K562 (cell line): ENCODE measurements around the gene CIB1. TPM values are rescaled to one million over a fixed set of nuclear protein-coding genes. Genes with fewer than 3 reads are reported as not detected.

Source experiments
- ATAC-seq: fragments of 200-7000 bp; cut with Tn5 transposase; 3 replicates; pipeline ENCODE4 v1.9.1; 2020; ENCODE audit warnings: moderate library complexity
- BruUV-seq: library from RNA; stranded (reverse); fragments of 400-500 nt; replicated peaks from 2 replicates; lab custom pipeline; 2021; lab: Mats Ljungman, UMichigan
- CTCF ChIA-PET: fragments of 300-600 bp; formaldehyde crosslinking; extraction: SDS; loops from one replicate; lab custom pipeline; 2021; ENCODE audit warnings: low intra/inter-chr PET ratio; lab: Yijun Ruan, JAX
- POLR2A ChIA-PET: fragments of 300-600, 350-650 bp; sonication (Branson Sonifier 250); formaldehyde crosslinking; extraction: SDS; loops from one replicate; lab custom pipeline; 2021; ENCODE audit warnings: antibody characterized with exemption, inconsistent platforms; lab: Yijun Ruan, JAX
- DNase-seq, 4 experiments: peaks; one replicate each; pipeline versions ENCODE4 v3.0.0 to v3.0.0-alpha.2; 2011 to 2018; ENCODE audit warnings: low spot score in 3 of 4, mixed read lengths in 3 of 4; ENCODE audit errors: extremely low read depth in 1 of 4
- FAIRE-seq: peaks from 2 replicates; lab custom pipeline; 2011; peaks lifted over from hg19 to GRCh38; lab: Jason Lieb, UNC
- H2AFZ ChIP-seq: 2 replicates; pipeline ENCODE4 v1.6.0; 2011; ENCODE audit warnings: low read depth, low read length, control low read depth, inconsistent platforms
- H3K27ac ChIP-seq: fragments of 200-600 bp; 3 replicates; pipeline ENCODE4 v1.8.0; 2011; ENCODE audit warnings: low read depth, mild to moderate bottlenecking, control low read depth, inconsistent platforms, low read length, moderate library complexity, mixed read lengths; ENCODE audit errors: extremely low read depth
- H3K27me3 ChIP-seq, 2 experiments: fragments of 300-600 bp in 1 of 2; 2 replicates in 1 of 2; 3 replicates in 1 of 2; pipeline versions ENCODE4 v1.6.0 to v1.8.0; 2011; ENCODE audit warnings: inconsistent platforms in 2 of 2, low read length in 2 of 2, mild to moderate bottlenecking in 1 of 2, mixed read lengths in 1 of 2, moderate library complexity in 1 of 2; ENCODE audit not compliant: control insufficient read depth in 2 of 2, insufficient read depth in 2 of 2
- H3K36me3 ChIP-seq: fragments of 300-600 bp; 3 replicates; pipeline ENCODE4 v1.8.0; 2011; ENCODE audit warnings: mild to moderate bottlenecking, low read length, inconsistent platforms; ENCODE audit not compliant: control insufficient read depth, insufficient read depth
- H3K4me1 ChIP-seq, 2 experiments: fragments of 200-600 bp in 1 of 2; replicated peaks in 1 of 2; 2 replicates in 1 of 2; 3 replicates in 1 of 2; pipeline versions ENCODE4 v1.5.1 to v1.8.0; 2011; ENCODE audit warnings: inconsistent platforms in 2 of 2, low read length in 2 of 2, mild to moderate bottlenecking in 1 of 2, mixed read lengths in 1 of 2, moderate library complexity in 1 of 2; ENCODE audit not compliant: control insufficient read depth in 2 of 2, insufficient read depth in 2 of 2
- H3K4me2 ChIP-seq: 2 replicates; pipeline ENCODE4 v1.6.1; 2011; ENCODE audit warnings: low read length, control low read depth, inconsistent platforms, mixed read lengths; ENCODE audit not compliant: insufficient read depth
- H3K4me3 ChIP-seq: fragments of 200-600 bp; sonication (generic), shearing (Covaris generic); 2 replicates; pipeline ENCODE4 v1.5.1; 2016; ENCODE audit warnings: control low read depth, inconsistent platforms
- H3K79me2 ChIP-seq: fragments of 200-600 bp; 3 replicates; pipeline ENCODE4 v1.8.0; 2011; ENCODE audit warnings: low read length, inconsistent platforms; ENCODE audit not compliant: control insufficient read depth, insufficient read depth
- H3K9ac ChIP-seq, 2 experiments: 2 replicates each; pipeline versions ENCODE4 v1.6.0 to v1.6.1; 2011; ENCODE audit warnings: low read depth in 2 of 2, low read length in 2 of 2, control low read depth in 1 of 2, inconsistent platforms in 1 of 2, mild to moderate bottlenecking in 1 of 2, mixed read lengths in 1 of 2; ENCODE audit not compliant: insufficient read depth in 1 of 2
- H3K9me1 ChIP-seq: one replicate; pipeline ENCODE4 v1.6.0; 2011; ENCODE audit warnings: inconsistent platforms, mild to moderate bottlenecking, low read length, moderate library complexity; ENCODE audit not compliant: control insufficient read depth, insufficient read depth
- H3K9me3 ChIP-seq: replicated peaks from 2 replicates; pipeline ENCODE4 v1.5.1; 2011; ENCODE audit warnings: low read depth, low read length, inconsistent platforms; ENCODE audit not compliant: control insufficient read depth, insufficient read depth
- H4K20me1 ChIP-seq: replicated peaks from 2 replicates; pipeline ENCODE4 v1.6.1; 2011; ENCODE audit warnings: low read length, inconsistent platforms, mixed read lengths; ENCODE audit not compliant: control insufficient read depth, insufficient read depth
- ESRRA ChIP-seq: fragments of 450-650 bp; IDR thresholded peaks from 2 replicates; pipeline ENCODE4 v1.6.1; 2014; ENCODE audit warnings: low read depth, mild to moderate bottlenecking, moderate library complexity, borderline replicate concordance
- MAZ ChIP-seq, 2 experiments: fragments of 450-650 bp in 1 of 2; sonication (generic) in 1 of 2; formaldehyde crosslinking; IDR thresholded peaks in 1 of 2; conservative IDR thresholded peaks in 1 of 2; 2 replicates each; pipeline versions ENCODE4 v1.4.0 to v1.5.0; 2020; ENCODE audit warnings: mild to moderate bottlenecking in 1 of 2, missing genetic modification reagents in 1 of 2
- MCM7 ChIP-seq, 2 experiments: fragments of 450-650 bp; IDR thresholded peaks; 2 replicates each; pipeline ENCODE4 v1.6.1; 2016 to 2018
- MTA1 ChIP-seq: fragments of 450-650 bp; IDR thresholded peaks from 2 replicates; pipeline ENCODE4 v1.6.1; 2017; ENCODE audit warnings: borderline replicate concordance
- RBM15 ChIP-seq: fragments of 200-400 bp; formaldehyde crosslinking; IDR thresholded peaks from 2 replicates; pipeline ENCODE4 v1.6.1; 2018; ENCODE audit warnings: mild to moderate bottlenecking, low read length, moderate library complexity; ENCODE audit not compliant: insufficient read depth
- SRSF3 ChIP-seq: fragments of 200-400 bp; formaldehyde crosslinking; IDR thresholded peaks from 2 replicates; pipeline ENCODE4 v1.6.1; 2016; ENCODE audit warnings: mild to moderate bottlenecking, low read length, moderate library complexity; ENCODE audit not compliant: insufficient read depth
- WGBS: fragments of 100-300 bp; shearing (Covaris generic); methylation state at CpG from one replicate; pipeline ENCODE4 v1.1.6; 2016; ENCODE audit warnings: low coverage, mixed read lengths; ENCODE audit not compliant: insufficient coverage; ENCODE audit errors: missing lambda C conversion rate; 5-methylcytosine and 5-hydroxymethylcytosine counted together
- in situ Hi-C: fragments of 300-500 bp; cut with MboI; formaldehyde crosslinking; loops from 4 replicates; pipeline ENCODE4 v1.15.0; 2018; ENCODE audit warnings: inconsistent platforms, mixed read lengths
- intact Hi-C: fragments of 100-400 bp; cut with micrococcal nuclease; formaldehyde crosslinking; loops from 2 replicates; pipeline ENCODE4 v1.14.2; 2022
- polyA plus RNA-seq, 8 experiments: library from polyadenylated mRNA; depleted of rRNA in 4 of 8; stranded (reverse) in 5 of 8; unstranded in 3 of 8; fragments of >200 nt; fragmentation: Nextera tagmentation in 2 of 8; fragmentation: Illumina TruSeq in 1 of 8; extraction: Ambion mirVana in 2 of 8; extraction: Trizol in 1 of 8; gene quantifications; 2 replicates each; pipeline versions ENCODE4 v1.2.1 to v1.2.3, GENCODE V29; 2011 to 2014; ENCODE audit warnings: inconsistent platforms in 1 of 8, missing spikeins in 1 of 8
- total RNA-seq, 7 experiments: library from RNA; depleted of rRNA in 6 of 7; stranded (reverse); fragments of >200 nt in 6 of 7; fragmentation: Illumina TruSeq in 2 of 7; extraction: Trizol in 2 of 7; gene quantifications; 2 replicates each; pipeline versions ENCODE4 v1.2.1 to v1.2.3, GENCODE V29; 2011 to 2021; ENCODE audit warnings: low replicate concordance in 1 of 7
- TF ChIP-seq, protein P1 (sequence below): sonication (generic); formaldehyde crosslinking; IDR thresholded peaks from 2 replicates; pipeline ENCODE4 v1.8.1; 2023; ENCODE audit warnings: missing genetic modification reagents, mild to moderate bottlenecking, borderline replicate concordance
- TF ChIP-seq, protein P2 (sequence below): fragments of 450-650 bp; IDR thresholded peaks from 2 replicates; pipeline ENCODE4 v1.7.0; 2016; ENCODE audit warnings: borderline replicate concordance
- TF ChIP-seq, protein P3 (sequence below): sonication (generic); formaldehyde crosslinking; IDR thresholded peaks from 2 replicates; pipeline ENCODE4 v1.8.0; 2023; ENCODE audit warnings: mild to moderate bottlenecking, missing genetic modification reagents

Gene CIB1
- total and polyA plus RNA-seq, 9 of the 15 experiments (the other 6 are each of a cell fraction or from before 2014, with no cell fraction given), result 14.9 to 136 (median 64.5) TPM

DNA sequence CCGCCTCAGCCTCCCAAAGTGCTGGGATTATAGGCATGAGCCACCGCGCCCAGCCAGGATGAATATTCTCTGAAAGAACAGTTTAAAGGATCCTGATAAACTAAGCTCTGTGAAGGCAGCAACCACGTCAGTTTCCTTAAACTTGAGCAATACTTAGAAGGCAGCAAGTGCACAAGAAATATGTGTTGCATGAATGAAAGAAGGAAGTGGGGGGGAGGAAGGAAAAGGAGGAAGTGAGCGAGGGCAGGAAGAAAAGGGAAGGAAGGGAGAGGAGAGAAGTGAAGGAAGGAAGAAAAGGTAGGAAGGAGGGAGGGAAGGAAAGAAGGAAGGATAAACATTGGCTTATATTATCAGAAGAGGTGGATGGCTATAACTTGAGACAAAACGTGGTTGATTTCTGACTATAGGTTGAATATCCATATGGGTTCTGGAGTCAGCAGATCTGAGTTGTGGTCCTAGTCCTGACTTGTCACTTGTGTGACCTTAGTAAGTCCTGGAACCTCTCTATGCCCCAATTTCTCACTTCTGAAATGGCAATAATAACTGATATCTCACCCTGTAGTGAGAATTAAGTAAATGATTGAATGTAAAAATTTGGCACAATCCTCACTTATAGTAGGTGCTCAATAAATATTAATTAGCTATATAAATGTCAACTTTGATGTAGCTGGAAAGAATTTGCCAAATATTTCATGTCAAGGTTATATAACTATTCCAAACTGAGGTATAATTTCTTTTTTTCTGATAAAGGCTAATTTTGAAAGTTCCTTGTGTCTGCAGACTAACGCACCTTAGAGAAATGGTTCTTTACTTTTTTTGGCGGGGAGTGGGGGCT lies 44.6 kb downstream of the CIB1 start:
- peak overlapping the region; percentile 62 for H2AFZ ChIP-seq
- H3K79me2 ChIP-seq, result peaks cover 88% of the 10 kb centered on the region
- ChIA-PET POLR2A (interaction anchor here (0.7 to 3.7 kb wide), 2 partner anchors 12 to 547 kb away, joined by 3 to 24 read pairs; partner anchors contain the start of gene SEMA4B), CTCF (no interaction called here)
- in situ Hi-C loops, result no loop called here
- peaks cover 31% of the 10 kb centered on the region; the same call in 2 of the 3 replicates for H3K36me3 ChIP-seq
- peaks cover 48 to 55% of the 10 kb centered on the region in 2 experiments for H3K4me1 ChIP-seq
- no TSS peak for BruUV-seq
- 32% methylated on average over 8 of the region's 8 CpGs for WGBS
- no peaks in the 10 kb centered on the region for H3K9me3 ChIP-seq
- intact Hi-C loops, result no loop called here
- ATAC-seq (no peak), DNase-seq (peak in 1 of 4 experiments; percentile 45), FAIRE-seq (peak; percentile 11)
- H3K9me1 ChIP-seq, result no peaks in the 10 kb centered on the region
- 0 out of 2 replicates have a peak, but pooled peaks cover 4% of the 10 kb centered on the region for H4K20me1 ChIP-seq
- H3K27me3 ChIP-seq, result no peaks in the 10 kb centered on the region
- H3K9ac ChIP-seq, result peak overlapping the region; percentile 49 to 80; a peak in 3 of 4 replicates
- peak overlapping the region; percentile 60 for H3K4me2 ChIP-seq
- peak overlapping the region; percentile 45 for H3K27ac ChIP-seq
- peak overlapping the region; percentile 12; the same call in 1 of the 2 replicates for H3K4me3 ChIP-seq
- no peak for TF ChIP-seq RBM15
- TF ChIP-seq, protein P1, sequence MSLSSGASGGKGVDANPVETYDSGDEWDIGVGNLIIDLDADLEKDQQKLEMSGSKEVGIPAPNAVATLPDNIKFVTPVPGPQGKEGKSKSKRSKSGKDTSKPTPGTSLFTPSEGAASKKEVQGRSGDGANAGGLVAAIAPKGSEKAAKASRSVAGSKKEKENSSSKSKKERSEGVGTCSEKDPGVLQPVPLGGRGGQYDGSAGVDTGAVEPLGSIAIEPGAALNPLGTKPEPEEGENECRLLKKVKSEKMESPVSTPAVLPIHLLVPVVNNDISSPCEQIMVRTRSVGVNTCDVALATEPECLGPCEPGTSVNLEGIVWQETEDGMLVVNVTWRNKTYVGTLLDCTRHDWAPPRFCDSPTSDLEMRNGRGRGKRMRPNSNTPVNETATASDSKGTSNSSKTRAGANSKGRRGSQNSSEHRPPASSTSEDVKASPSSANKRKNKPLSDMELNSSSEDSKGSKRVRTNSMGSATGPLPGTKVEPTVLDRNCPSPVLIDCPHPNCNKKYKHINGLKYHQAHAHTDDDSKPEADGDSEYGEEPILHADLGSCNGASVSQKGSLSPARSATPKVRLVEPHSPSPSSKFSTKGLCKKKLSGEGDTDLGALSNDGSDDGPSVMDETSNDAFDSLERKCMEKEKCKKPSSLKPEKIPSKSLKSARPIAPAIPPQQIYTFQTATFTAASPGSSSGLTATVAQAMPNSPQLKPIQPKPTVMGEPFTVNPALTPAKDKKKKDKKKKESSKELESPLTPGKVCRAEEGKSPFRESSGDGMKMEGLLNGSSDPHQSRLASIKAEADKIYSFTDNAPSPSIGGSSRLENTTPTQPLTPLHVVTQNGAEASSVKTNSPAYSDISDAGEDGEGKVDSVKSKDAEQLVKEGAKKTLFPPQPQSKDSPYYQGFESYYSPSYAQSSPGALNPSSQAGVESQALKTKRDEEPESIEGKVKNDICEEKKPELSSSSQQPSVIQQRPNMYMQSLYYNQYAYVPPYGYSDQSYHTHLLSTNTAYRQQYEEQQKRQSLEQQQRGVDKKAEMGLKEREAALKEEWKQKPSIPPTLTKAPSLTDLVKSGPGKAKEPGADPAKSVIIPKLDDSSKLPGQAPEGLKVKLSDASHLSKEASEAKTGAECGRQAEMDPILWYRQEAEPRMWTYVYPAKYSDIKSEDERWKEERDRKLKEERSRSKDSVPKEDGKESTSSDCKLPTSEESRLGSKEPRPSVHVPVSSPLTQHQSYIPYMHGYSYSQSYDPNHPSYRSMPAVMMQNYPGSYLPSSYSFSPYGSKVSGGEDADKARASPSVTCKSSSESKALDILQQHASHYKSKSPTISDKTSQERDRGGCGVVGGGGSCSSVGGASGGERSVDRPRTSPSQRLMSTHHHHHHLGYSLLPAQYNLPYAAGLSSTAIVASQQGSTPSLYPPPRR (CRISPR knock-in tag), result no peak
- TF ChIP-seq MCM7 (IDR thresholded peaks at IDR 0.05), result no peak
- TF ChIP-seq MTA1, result peak; percentile 91
- no peak for TF ChIP-seq SRSF3
- no peak for TF ChIP-seq MAZ (CRISPR knock-in tag; conservative IDR thresholded peaks at IDR 0.05 in 1 of 2, IDR thresholded peaks at IDR 0.05 in 1 of 2)
- no peak for TF ChIP-seq ESRRA
- TF ChIP-seq, protein P2, sequence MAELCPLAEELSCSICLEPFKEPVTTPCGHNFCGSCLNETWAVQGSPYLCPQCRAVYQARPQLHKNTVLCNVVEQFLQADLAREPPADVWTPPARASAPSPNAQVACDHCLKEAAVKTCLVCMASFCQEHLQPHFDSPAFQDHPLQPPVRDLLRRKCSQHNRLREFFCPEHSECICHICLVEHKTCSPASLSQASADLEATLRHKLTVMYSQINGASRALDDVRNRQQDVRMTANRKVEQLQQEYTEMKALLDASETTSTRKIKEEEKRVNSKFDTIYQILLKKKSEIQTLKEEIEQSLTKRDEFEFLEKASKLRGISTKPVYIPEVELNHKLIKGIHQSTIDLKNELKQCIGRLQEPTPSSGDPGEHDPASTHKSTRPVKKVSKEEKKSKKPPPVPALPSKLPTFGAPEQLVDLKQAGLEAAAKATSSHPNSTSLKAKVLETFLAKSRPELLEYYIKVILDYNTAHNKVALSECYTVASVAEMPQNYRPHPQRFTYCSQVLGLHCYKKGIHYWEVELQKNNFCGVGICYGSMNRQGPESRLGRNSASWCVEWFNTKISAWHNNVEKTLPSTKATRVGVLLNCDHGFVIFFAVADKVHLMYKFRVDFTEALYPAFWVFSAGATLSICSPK, result no peak
- TF ChIP-seq, protein P3, sequence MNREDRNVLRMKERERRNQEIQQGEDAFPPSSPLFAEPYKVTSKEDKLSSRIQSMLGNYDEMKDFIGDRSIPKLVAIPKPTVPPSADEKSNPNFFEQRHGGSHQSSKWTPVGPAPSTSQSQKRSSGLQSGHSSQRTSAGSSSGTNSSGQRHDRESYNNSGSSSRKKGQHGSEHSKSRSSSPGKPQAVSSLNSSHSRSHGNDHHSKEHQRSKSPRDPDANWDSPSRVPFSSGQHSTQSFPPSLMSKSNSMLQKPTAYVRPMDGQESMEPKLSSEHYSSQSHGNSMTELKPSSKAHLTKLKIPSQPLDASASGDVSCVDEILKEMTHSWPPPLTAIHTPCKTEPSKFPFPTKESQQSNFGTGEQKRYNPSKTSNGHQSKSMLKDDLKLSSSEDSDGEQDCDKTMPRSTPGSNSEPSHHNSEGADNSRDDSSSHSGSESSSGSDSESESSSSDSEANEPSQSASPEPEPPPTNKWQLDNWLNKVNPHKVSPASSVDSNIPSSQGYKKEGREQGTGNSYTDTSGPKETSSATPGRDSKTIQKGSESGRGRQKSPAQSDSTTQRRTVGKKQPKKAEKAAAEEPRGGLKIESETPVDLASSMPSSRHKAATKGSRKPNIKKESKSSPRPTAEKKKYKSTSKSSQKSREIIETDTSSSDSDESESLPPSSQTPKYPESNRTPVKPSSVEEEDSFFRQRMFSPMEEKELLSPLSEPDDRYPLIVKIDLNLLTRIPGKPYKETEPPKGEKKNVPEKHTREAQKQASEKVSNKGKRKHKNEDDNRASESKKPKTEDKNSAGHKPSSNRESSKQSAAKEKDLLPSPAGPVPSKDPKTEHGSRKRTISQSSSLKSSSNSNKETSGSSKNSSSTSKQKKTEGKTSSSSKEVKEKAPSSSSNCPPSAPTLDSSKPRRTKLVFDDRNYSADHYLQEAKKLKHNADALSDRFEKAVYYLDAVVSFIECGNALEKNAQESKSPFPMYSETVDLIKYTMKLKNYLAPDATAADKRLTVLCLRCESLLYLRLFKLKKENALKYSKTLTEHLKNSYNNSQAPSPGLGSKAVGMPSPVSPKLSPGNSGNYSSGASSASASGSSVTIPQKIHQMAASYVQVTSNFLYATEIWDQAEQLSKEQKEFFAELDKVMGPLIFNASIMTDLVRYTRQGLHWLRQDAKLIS (CRISPR knock-in tag), result no peak
